AG04449 (cell line): ENCODE data around the gene APOC3.

ENCODE experiments used
- CTCF ChIA-PET: fragments of 350-600 bp; formaldehyde crosslinking; extraction: SDS; loops from one replicate; lab custom pipeline; 2021; ENCODE audit warnings: antibody characterized with exemption; lab: Yijun Ruan, JAX
- POLR2A ChIA-PET: fragments of 400-600, 350-600 bp; formaldehyde crosslinking; extraction: SDS; loops from one replicate; lab custom pipeline; 2020; ENCODE audit warnings: antibody characterized with exemption, inconsistent platforms; lab: Yijun Ruan, JAX
- DNase-seq: peaks from one replicate; pipeline ENCODE4 v3.0.0-alpha.2; 2010; ENCODE audit warnings: low read depth, low spot score
- H3K4me3 ChIP-seq: 2 replicates; pipeline ENCODE4 v1.5.1; 2011; ENCODE audit warnings: low read depth, mild to moderate bottlenecking, control low read depth, low read length
- TF ChIP-seq, protein P1 (sequence below): IDR thresholded peaks from one replicate; pipeline ENCODE4 v1.5.1; 2011; ENCODE audit warnings: mild to moderate bottlenecking, moderate library complexity, low read length, control low read depth, inconsistent platforms; ENCODE audit not compliant: insufficient read depth; ENCODE audit errors: missing control alignments

APOC3 gene

DNA sequence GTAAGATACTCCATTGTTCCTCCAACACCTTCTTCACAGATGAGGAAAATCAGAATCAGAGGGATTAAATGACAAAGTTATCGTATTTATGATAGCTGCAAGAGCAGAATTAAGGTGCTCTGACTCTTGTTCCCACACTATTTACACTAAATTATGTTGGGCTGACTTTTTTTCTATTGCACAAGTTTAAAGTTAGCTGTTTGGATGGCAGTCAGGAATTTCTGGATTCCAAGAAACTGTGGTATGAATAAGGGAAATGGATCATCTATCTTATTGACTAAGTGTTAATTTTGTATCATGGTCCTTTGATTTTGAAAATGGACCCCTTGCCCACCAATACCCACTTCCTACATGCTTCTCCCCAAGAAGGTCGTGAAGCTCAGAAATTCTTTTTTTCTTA is 27.6 kb downstream of the APOC3 start:
- no peak overlapping the region for H3K4me3 ChIP-seq
- DNase-seq, result no peak
- TF ChIP-seq, protein P1, sequence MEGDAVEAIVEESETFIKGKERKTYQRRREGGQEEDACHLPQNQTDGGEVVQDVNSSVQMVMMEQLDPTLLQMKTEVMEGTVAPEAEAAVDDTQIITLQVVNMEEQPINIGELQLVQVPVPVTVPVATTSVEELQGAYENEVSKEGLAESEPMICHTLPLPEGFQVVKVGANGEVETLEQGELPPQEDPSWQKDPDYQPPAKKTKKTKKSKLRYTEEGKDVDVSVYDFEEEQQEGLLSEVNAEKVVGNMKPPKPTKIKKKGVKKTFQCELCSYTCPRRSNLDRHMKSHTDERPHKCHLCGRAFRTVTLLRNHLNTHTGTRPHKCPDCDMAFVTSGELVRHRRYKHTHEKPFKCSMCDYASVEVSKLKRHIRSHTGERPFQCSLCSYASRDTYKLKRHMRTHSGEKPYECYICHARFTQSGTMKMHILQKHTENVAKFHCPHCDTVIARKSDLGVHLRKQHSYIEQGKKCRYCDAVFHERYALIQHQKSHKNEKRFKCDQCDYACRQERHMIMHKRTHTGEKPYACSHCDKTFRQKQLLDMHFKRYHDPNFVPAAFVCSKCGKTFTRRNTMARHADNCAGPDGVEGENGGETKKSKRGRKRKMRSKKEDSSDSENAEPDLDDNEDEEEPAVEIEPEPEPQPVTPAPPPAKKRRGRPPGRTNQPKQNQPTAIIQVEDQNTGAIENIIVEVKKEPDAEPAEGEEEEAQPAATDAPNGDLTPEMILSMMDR, result no peak
- ChIA-PET CTCF (interaction anchor here (0.9 to 2.1 kb wide), 6 partner anchors 9 to 249 kb away, joined by 3 to 11 read pairs (median 4); partner anchors contain the start of genes APOA5 and SIK3), POLR2A (no interaction called here)

DNA sequence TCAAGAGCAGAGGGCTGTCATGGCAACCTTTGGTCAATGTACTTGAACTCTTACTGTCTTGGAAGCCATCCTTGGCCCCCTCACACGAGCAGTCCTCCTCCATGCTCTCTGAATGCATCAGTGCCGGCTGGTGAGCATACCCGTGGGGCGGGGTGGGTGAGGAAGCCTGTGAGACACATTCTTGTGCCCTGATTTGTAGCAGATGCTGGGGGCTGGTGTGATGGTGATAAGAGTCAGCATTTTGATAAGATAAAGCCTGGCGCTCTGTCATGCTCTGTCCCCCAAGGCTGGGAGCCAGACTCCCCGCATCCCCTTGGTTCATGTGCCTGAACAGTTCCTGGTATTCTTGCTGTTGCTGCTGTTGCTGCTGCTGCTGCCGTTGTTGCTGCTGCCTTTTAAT is 28.2 kb downstream of the APOC3 start:
- CTCF ChIA-PET, result interaction anchor here (0.9 to 2.1 kb wide), 5 partner anchors 9 to 249 kb away, joined by 3 to 11 read pairs (median 4); partner anchors contain the start of gene SIK3
- no peak overlapping the region for H3K4me3 ChIP-seq
- DNase-seq, result no peak
- TF ChIP-seq, protein P1, result no peak
- POLR2A ChIA-PET, result no interaction called here

DNA sequence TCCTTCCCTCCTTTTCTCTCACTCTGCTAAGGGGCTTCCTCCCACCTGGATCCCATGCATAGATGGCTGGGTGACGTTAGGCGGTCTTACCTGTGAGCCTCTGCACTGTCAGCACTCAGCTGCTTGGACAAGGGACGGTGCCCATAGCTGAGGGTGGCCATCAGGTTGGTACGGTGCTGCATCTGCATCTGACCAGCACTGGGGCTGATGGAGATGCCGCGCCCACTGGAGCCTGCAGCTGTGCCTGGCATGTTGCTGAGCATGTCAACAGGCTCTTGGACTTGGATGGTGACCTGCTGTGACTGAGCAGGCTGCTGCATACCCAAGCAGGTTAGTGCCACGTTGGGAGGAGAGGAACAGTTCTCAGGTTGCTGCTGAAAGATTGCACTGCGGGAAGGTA is 29.5 kb downstream of the APOC3 start:
- DNase-seq, result no peak
- POLR2A ChIA-PET, result no interaction called here
- TF ChIP-seq, protein P1, result no peak
- CTCF ChIA-PET, result interaction anchor here (0.8 to 1.8 kb wide), 5 partner anchors 11 to 69 kb away, joined by 3 to 9 read pairs (median 3); partner anchors contain the start of gene APOA5
- H3K4me3 ChIP-seq, result no peak overlapping the region

DNA sequence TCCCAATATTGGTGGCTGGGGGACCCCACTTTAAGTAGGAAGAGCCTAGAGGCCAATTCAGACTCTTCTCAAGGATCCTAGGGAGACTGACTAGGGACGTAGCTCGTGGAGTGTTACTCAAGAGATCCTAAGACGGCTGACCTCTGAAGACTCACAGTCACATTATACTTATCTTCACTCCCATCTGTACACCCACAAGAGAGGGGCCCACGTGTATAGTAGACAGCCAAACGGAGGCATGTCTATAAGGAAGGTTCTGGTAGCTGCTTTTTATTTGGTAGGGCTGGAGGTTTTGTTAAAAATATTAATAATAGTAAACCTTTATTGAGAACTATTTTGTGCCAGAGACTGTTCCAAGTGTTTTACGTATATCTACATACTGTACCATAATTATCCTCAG is 30.6 kb downstream of the APOC3 start:
- ChIA-PET POLR2A (no interaction called here), CTCF (interaction anchor here (0.9 to 8.0 kb wide), 5 partner anchors 10 to 246 kb away, joined by 3 to 55 read pairs (median 5); no protein-coding TSS in a partner anchor)
- TF ChIP-seq, protein P1, result no peak
- DNase-seq, result no peak
- no peak overlapping the region for H3K4me3 ChIP-seq

DNA sequence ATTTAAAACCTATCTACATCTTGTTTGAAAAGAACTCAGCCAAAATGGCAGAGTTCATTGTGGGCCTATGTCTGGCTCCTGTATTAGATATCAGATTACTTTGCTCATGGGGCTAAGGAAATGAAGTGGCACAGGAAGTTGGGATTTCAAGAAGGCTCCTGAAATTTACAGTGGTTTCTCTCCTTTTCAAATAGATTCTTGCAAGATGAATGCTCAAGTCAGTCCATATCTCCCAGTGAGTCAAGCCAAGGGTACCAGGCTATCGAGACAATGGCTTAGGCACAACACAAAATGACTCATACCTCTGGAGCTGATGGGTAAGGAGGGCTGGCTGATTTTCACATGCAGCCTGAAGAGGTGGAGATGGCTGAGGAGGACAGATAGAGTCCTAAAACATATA is 31.8 kb downstream of the APOC3 start:
- DNase-seq, result no peak
- ChIA-PET POLR2A (no interaction called here), CTCF (interaction anchor here (1.5 to 8.0 kb wide), 4 partner anchors 18 to 237 kb away, joined by 3 to 55 read pairs (median 20); partner anchors contain the start of genes APOA5 and SIK3)
- no peak overlapping the region for H3K4me3 ChIP-seq
- TF ChIP-seq, protein P1, result no peak

DNA sequence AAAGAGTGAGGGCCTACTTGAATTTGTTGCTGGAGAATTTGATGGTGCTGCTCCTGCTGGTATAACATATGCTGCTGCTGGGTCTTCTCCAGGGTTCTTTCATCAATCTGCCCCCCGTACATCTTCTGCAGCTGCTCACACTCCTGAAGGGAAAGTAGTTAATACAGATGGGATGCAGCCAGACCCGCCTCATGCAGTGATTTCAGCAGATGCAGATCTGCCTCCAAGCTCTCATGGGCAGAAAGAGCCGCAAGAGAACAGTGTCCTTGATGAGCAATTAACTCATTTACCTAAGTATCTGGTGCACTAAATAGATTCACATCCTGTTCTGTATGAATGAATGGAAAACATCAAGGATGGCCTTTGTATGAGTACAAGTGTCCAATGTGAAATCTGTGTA is 32.5 kb downstream of the APOC3 start:
- no peak for DNase-seq
- CTCF ChIA-PET, result interaction anchor here (1.6 to 8.0 kb wide), 4 partner anchors 8 to 236 kb away, joined by 3 to 55 read pairs (median 22); partner anchors contain the start of genes APOA5 and SIK3
- POLR2A ChIA-PET, result no interaction called here

More for the DNA sequence above, 32.5 kb downstream of the APOC3 start:
- TF ChIP-seq, protein P1, result no peak
- no peak overlapping the region for H3K4me3 ChIP-seq
